Thymus (tissue), 11 donors: ENCODE measurements around the gene CCDC106. TPM values are rescaled to one million over a fixed set of nuclear protein-coding genes. Genes with fewer than 3 reads are reported as not detected.

Experiments
- DNase-seq, 9 donors: peaks; one replicate each; pipeline ENCODE4 v3.0.0-alpha.2; 2013; ENCODE audit warnings: low spot score in 9 of 9, low read depth in 6 of 9, missing footprints in 1 of 9
- H3K27ac ChIP-seq, 2 donors: one replicate each; pipeline ENCODE4 v1.5.1; 2013; ENCODE audit warnings: control low read depth in 1 of 2, low read depth in 1 of 2, low read length in 1 of 2, mild to moderate bottlenecking in 1 of 2, moderate library complexity in 1 of 2
- H3K27me3 ChIP-seq, 2 donors: one replicate each; pipeline ENCODE4 v1.5.1; 2013; ENCODE audit warnings: low read length in 1 of 2; ENCODE audit not compliant: control insufficient read depth in 2 of 2, insufficient read depth in 1 of 2
- H3K36me3 ChIP-seq, 2 donors: one replicate each; pipeline ENCODE4 v1.5.1; 2013; ENCODE audit warnings: low read length in 1 of 2, mild to moderate bottlenecking in 1 of 2, moderate library complexity in 1 of 2; ENCODE audit not compliant: control insufficient read depth in 2 of 2, insufficient read depth in 2 of 2
- H3K4me1 ChIP-seq, 2 donors: one replicate each; pipeline ENCODE4 v1.5.1; 2013; ENCODE audit warnings: low read length in 2 of 2; ENCODE audit not compliant: control insufficient read depth in 2 of 2, insufficient read depth in 2 of 2
- H3K4me3 ChIP-seq, 2 donors: one replicate each; pipeline ENCODE4 v1.5.1; 2013; ENCODE audit warnings: low read length in 2 of 2, control low read depth in 1 of 2, mild to moderate bottlenecking in 1 of 2
- H3K9me3 ChIP-seq, 2 donors: one replicate each; pipeline ENCODE4 v1.5.1; 2013; ENCODE audit warnings: low read length in 1 of 2, mild to moderate bottlenecking in 1 of 2; ENCODE audit not compliant: control insufficient read depth in 2 of 2, insufficient read depth in 1 of 2
- WGBS: extraction: QIAGEN DNeasy Blood & Tissue Kit; methylation state at CpG from one replicate; pipeline ENCODE4 v1.1.7; 2013; 5-methylcytosine and 5-hydroxymethylcytosine counted together
- polyA plus RNA-seq: library from polyadenylated mRNA; stranded (reverse); fragments of 200-250 nt; gene quantifications from one replicate; pipeline ENCODE4 v1.2.3, GENCODE V29; 2013
- total RNA-seq: library from RNA; stranded (reverse); fragments of 120-200 nt; gene quantifications from one replicate; pipeline ENCODE4 v1.2.4, GENCODE V29; 2013
- donor health status: healthy.

The CCDC106 gene
- total and polyA plus RNA-seq, 2 donors = 6.2 to 17.2 TPM

DNA sequence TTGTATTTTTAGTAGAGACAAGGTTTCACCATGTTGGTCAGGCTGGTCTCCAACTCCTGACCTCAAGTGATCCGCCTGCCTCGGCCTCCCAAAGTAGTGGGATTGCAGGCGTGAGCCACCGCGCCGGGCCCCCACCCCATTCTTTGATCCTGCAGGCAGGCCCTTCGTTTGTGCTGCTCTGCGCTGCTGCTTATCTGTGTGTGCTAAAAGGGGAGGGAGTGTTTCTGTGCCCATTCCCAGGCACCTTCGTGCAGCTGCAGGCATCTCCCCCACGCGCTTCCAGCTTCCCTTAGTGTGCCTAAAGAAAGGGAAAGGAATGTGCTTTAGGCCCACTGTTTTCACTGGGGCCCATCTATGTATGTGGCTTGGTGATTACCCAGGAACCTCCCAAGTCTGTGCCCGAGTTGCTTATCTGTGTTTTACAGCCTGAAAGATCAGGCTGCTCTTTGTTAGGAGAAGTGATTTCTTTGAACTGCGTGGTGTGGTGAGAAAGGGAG lies 54.2 kb downstream of the CCDC106 start:
- Histone ChIP-seq H3K4me3 (no peak overlapping the region), H3K27me3 (no peaks in the 10 kb centered on the region), H3K36me3 (peaks cover 5 to 7% of the 10 kb centered on the region in 2 donors), H3K27ac (no peak overlapping the region), H3K9me3 (no peaks in the 10 kb centered on the region), H3K4me1 (no peaks in the 10 kb centered on the region)
- WGBS = 93% methylated on average over 13 of the region's 13 CpGs
- DNase-seq = no peak

Other genes with a start within 250 kb of the CCDC106 start
- gene UBE2S, start 240.4 kb upstream of the CCDC106 start, total RNA-seq = 120 TPM
- 14.6 TPM for gene UBE2S, start 240.4 kb upstream of the CCDC106 start, polyA plus RNA-seq
- gene SHISA7, start 204.9 kb upstream of the CCDC106 start, total RNA-seq = 0.05 TPM
- 0.11 TPM for gene SHISA7, start 204.9 kb upstream of the CCDC106 start, polyA plus RNA-seq
- 26.4 TPM for gene ISOC2, start 186.6 kb upstream of the CCDC106 start, total RNA-seq
- 24.8 TPM for gene ISOC2, start 186.6 kb upstream of the CCDC106 start, polyA plus RNA-seq
- gene C19orf85, start 183.5 kb upstream of the CCDC106 start, total RNA-seq = not detected
- not detected for gene C19orf85, start 183.5 kb upstream of the CCDC106 start, polyA plus RNA-seq
- 1.1 TPM for gene ZNF628, start 171.6 kb upstream of the CCDC106 start, total RNA-seq
- 4.8 TPM for gene ZNF628, start 171.6 kb upstream of the CCDC106 start, polyA plus RNA-seq
- 116 TPM for gene NAT14, start 163.0 kb upstream of the CCDC106 start, total RNA-seq
- gene NAT14, start 163.0 kb upstream of the CCDC106 start, polyA plus RNA-seq = 58.2 TPM
- 0.80 TPM for gene SSC5D, start 159.8 kb upstream of the CCDC106 start, total RNA-seq
- gene SSC5D, start 159.8 kb upstream of the CCDC106 start, polyA plus RNA-seq = 1.8 TPM
- gene SBK2, start 111.1 kb upstream of the CCDC106 start, total RNA-seq = not detected
- not detected for gene SBK2, start 111.1 kb upstream of the CCDC106 start, polyA plus RNA-seq
- gene SBK3, start 102.7 kb upstream of the CCDC106 start, total RNA-seq = not detected
- 0.11 TPM for gene SBK3, start 102.7 kb upstream of the CCDC106 start, polyA plus RNA-seq
- gene ZNF579, start 67.4 kb upstream of the CCDC106 start, total RNA-seq = 2.3 TPM
- 5.5 TPM for gene ZNF579, start 67.4 kb upstream of the CCDC106 start, polyA plus RNA-seq
- 4.6 TPM for gene FIZ1, start 48.7 kb upstream of the CCDC106 start, total RNA-seq
- 11.9 TPM for gene FIZ1, start 48.7 kb upstream of the CCDC106 start, polyA plus RNA-seq
- gene ZNF524, start 47.9 kb upstream of the CCDC106 start, total RNA-seq = 13.3 TPM
- gene ZNF524, start 47.9 kb upstream of the CCDC106 start, polyA plus RNA-seq = 25.0 TPM
- 0.85 TPM for gene ZNF865, start 42.6 kb upstream of the CCDC106 start, total RNA-seq
- 7.2 TPM for gene ZNF865, start 42.6 kb upstream of the CCDC106 start, polyA plus RNA-seq
- gene ZNF784, start 23.6 kb upstream of the CCDC106 start, total RNA-seq = 2.7 TPM
- 5.4 TPM for gene ZNF784, start 23.6 kb upstream of the CCDC106 start, polyA plus RNA-seq
- 6.4 TPM for gene ZNF580, start 7.2 kb upstream of the CCDC106 start, total RNA-seq
- gene ZNF580, start 7.2 kb upstream of the CCDC106 start, polyA plus RNA-seq = 32.9 TPM
- 19.0 TPM for gene ZNF581, start 4.6 kb upstream of the CCDC106 start, total RNA-seq
- gene ZNF581, start 4.6 kb upstream of the CCDC106 start, polyA plus RNA-seq = 22.9 TPM
- gene U2AF2, start 6.8 kb downstream of the CCDC106 start, total RNA-seq = 137 TPM
- gene U2AF2, start 6.8 kb downstream of the CCDC106 start, polyA plus RNA-seq = 123 TPM
- 9.9 TPM for gene EPN1, start 27.0 kb downstream of the CCDC106 start, total RNA-seq
- 34.6 TPM for gene EPN1, start 27.0 kb downstream of the CCDC106 start, polyA plus RNA-seq
- gene NLRP9, start 90.2 kb downstream of the CCDC106 start, total RNA-seq = not detected
- gene NLRP9, start 90.2 kb downstream of the CCDC106 start, polyA plus RNA-seq = 0.02 TPM
- gene RFPL4A, start 110.9 kb downstream of the CCDC106 start, total RNA-seq = 0.33 TPM
- gene RFPL4A, start 110.9 kb downstream of the CCDC106 start, polyA plus RNA-seq = 0.23 TPM
- 0.28 TPM for gene RFPL4AL1, start 120.9 kb downstream of the CCDC106 start, total RNA-seq
- 0.05 TPM for gene RFPL4AL1, start 120.9 kb downstream of the CCDC106 start, polyA plus RNA-seq
- under 0.01 TPM for gene NLRP11, start 183.8 kb downstream of the CCDC106 start, total RNA-seq
- 0.02 TPM for gene NLRP11, start 183.8 kb downstream of the CCDC106 start, polyA plus RNA-seq
- gene NLRP4, start 188.3 kb downstream of the CCDC106 start, total RNA-seq = under 0.01 TPM
- gene NLRP4, start 188.3 kb downstream of the CCDC106 start, polyA plus RNA-seq = 0.09 TPM